NOMO-1 (cell line): ENCODE results near the gene SPRR5.

Experiments used
- DNase-seq, 2 experiments: peaks; one replicate each; lab custom pipeline; 2025; ENCODE audit not compliant: unreplicated experiment in 2 of 2; lab: John Stamatoyannopoulos, UW

The SPRR5 gene

DNA sequence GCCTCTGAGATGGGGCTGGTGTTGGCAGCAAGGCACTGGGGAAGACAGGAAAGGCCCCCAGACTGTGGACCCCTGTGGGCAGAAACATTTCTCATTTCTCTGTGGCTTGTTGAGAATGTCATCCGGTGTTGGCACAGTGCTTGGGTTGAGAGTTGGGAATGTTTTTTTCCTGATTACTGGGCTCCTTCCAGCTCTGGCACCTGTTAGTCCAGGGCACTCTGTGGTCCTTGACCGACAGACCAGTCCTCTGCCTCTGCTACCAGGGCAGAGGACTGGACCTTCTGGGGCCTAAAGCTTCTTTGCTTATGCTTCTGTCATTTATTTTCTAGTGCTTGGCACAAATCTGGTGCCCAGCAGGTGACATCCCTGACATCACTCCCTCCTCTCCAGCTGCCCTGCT lies 4.8 kb upstream of the SPRR5 start:
- no peak for DNase-seq

DNA sequence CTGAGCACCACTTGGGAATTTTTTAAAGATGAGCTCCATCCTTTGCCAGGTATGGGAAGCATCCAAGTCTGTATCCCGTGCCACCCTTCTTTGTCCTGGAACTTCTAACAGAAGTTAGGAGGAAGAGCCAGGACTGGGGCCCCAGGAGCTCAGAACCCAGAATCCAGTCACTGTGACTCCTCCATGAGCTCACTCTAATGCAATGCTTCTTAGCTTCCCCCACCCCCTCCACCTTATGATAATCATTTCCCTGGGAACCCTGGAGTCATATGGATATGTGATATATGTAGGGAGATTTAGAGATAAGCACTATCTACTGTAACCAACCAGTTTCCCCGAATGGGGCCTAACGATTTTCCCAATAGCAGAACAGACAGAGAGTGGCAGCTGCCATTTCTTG lies 758 bp upstream of the SPRR5 start:
- no peak for DNase-seq

- DNase-seq = no peak
Measured at GRCh38 chr1:152951711-152952110, 4.7 kb downstream of the SPRR5 start.

- no peak for DNase-seq
Measured at GRCh38 chr1:152953761-152954160, 6.8 kb downstream of the SPRR5 start.

- no peak for DNase-seq
Measured at GRCh38 chr1:152954436-152954835, 7.4 kb downstream of the SPRR5 start.

- no peak for DNase-seq
Measured at GRCh38 chr1:152957561-152957960, 10.6 kb downstream of the SPRR5 start.

- DNase-seq = no peak
Measured at GRCh38 chr1:152959273-152959672, 12.3 kb downstream of the SPRR5 start.

- DNase-seq = no peak
Measured at GRCh38 chr1:152959801-152960451, 12.9 kb downstream of the SPRR5 start.

GRCh38 chr1:152960452-152961044 lies 13.5 kb downstream of the SPRR5 start:
- peak; percentile 12 to 25 for DNase-seq

DNA sequence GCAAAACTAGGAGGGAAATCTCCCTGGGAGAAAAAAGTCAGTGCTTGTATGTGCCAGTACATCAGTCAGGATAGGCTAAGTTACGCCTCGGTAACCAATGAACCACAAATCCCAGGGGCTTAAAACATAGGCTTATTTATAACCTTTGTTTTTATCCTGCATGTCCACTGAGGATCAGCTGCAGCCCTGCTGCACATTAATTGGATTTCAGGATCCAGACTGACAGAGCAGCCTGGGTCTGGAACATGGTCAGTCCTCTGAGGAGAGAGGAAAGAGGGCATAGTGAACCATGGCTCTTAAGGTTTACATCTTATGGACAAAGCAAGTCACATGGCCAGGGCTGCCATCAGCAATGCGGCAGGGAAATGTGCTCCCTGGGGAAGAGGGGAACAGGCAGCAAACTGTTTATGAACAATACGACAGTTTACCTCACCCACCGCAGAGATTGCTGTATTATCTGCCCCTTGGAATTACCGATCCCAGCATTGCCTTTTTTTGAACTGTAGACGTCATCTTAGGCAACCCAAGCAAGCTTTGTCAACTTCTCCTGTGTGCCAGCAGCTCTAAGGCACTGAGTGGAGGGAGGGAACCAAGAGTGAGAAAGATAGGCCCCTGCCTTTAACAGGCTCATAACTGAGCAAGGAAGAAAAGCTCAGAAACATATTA lies 14.4 kb downstream of the SPRR5 start:
- no peak for DNase-seq

DNA sequence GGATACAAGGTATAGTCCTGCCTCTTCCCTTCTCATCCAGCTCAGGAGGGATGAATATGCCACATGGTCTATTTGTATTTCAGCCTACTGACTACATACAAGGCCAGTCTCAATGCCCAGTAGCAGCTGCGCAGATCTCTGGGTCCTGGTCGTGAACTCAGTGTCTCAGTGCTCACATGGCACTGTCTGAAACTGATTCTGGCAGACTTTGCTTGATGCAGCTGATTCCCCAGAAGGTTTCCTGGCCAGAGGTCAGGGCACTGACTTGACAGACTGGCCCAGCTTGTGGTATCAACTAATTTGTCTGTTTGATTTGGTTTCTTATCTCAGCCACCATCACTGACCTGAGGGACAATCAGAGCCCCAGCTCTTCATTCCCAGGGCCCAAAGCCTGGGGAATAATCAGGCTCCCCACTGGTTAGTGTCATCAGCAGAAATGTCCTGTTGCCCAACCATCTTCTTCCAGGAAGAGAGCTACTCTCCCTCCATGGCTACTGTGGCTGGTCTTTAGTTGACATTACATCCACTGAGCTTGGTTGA lies 15.9 kb downstream of the SPRR5 start:
- DNase-seq = no peak

GRCh38 chr1:152964536-152964935 lies 17.5 kb downstream of the SPRR5 start:
- DNase-seq = no peak

DNA sequence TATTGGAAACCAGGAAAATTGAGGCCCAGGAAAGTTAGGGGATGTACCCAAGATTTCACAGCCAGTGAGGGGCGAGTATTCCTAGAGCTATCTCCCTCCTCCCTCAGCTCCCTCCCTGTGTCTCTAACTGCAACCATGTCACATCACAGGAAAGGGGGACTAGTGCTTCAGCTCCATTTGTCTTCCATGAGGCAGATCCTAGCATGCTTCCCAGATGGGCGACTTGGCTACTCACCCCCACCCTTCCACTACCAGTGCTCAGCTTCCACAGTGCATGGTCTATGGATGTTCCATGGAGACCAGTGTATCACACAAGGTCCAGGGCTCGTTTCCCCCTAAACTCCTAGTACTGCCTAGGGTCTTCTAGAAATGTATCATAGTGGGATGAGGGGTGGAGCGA lies 18.8 kb downstream of the SPRR5 start:
- no peak for DNase-seq

DNA sequence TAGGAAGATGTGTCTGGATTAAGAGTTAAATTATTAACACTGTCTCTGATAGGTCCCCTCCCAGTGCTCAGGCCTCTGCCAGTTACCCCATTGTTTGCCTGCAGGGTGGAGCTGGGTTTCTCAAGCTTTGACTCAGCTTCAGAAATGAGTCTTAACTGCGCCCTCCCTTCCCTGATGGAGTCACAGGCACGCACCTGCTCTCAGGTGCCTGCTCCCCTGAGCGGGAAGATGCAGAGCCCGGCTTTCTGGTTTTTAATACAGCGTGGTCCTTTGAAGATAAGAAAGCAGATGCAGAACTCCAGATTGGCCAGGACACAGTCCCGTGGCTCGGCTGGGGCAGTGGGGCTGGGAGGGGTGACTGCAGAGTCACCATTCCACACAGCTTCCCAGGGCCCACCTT lies 20.2 kb downstream of the SPRR5 start:
- DNase-seq = no peak

- peak; percentile 1 to 29 for DNase-seq
Measured at GRCh38 chr1:152968248-152968647, 21.2 kb downstream of the SPRR5 start.

- no peak for DNase-seq
Measured at GRCh38 chr1:152969036-152969435, 22.0 kb downstream of the SPRR5 start.

DNA sequence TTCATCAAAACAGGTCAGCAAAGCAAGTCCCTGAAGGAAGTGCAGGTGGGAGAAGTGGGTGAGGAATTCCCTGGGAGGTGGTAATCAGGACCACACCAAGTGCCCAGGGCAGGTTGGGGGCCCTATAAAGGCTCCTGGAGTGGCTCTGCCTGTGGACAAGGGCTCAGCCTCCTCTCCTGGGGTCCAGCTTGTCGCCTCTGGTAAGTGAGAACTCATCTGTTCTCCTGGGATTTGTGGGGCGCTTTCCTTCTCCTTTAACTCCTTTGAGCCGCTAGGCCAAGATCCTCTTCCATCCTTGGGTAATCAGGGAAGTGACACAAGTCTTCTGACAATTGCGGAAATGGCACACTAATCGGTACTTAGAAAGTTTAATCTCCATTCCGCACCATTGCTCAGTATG lies 23.5 kb downstream of the SPRR5 start, which contains the start of gene SPRR4:
Gene SPRR4, plus strand, starts transcription at position 154 of the 400 bp plus-strand sequence. CDS start 1,243 bp downstream, outside the sequence.
- peak; percentile 6 to 13 for DNase-seq

DNA sequence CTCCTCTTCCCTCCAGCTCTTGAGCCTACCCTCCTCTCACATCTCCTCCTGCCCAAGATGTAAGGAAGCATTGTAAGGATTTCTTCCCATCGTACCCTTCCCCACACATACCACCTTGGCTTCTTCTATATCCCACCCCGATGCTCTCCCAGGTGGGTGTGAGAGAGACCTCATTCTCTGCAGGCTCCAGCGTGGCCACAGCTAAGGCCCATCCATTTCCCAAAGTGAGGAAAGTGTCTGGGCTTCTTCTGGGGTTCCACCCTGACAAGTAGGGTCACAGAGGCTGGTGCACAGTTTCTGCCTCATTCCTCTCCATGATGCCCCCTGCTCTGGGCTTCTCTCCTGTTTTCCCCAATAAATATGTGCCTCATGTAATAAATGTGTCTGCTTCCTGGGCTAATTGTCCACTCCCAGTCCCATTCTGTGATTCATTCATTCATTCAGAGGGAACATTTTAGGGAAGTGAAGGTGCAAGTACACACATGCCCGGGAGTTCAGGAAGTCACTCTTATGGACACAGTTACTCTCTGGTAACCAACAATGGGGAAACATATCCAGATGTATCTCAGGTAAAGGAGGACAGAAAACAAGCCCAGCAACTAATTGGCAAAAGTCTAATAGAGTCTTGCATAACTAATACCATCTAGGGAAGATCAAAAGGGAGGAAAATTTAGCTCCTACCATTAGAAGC lies 25.3 kb downstream of the SPRR5 start:
- DNase-seq = no peak

- DNase-seq = no peak
Measured at GRCh38 chr1:152976688-152977087, 29.7 kb downstream of the SPRR5 start.

GRCh38 chr1:152977614-152978013 lies 30.6 kb downstream of the SPRR5 start:
- DNase-seq = no peak

GRCh38 chr1:152980676-152981075 lies 33.7 kb downstream of the SPRR5 start:
- DNase-seq = no peak
